HG03378 (cell line): ENCODE measurements around the gene G6PC2.
A peak's percentile ranks its signal among the peaks of the same experiment; 100 is the strongest.

Source experiments
- ATAC-seq: cut with Tn5 transposase; IDR thresholded peaks from one replicate; pipeline ENCODE4 v1.9.1; 2021; ENCODE audit warnings: mild to moderate bottlenecking, moderate library complexity; ENCODE audit not compliant: unreplicated experiment

G6PC2 gene

GRCh38 chr2:168945508-168945907 is 44.4 kb downstream of the G6PC2 start:
- ATAC-seq = no peak

GRCh38 chr2:168948621-168949212 is 47.6 kb downstream of the G6PC2 start:
- ATAC-seq = peak; percentile 61

DNA sequence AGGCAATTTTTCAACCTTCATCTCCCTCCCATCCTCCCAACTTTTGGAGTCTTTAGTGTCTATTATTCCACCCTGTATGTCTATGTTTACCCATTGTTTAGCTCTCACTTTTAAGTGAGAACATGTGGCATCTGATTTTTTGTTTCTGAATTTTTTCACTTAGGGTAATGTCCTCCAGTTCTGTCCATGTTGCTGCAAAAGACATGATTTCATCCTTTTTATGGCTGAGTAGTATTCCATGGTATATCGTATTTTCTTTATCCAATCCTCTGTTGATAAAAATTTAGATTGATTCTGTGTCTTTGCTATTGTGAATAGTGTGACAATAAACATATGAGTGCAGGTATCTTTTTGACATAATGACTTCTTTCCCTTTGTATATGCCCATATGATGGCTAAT is 48.2 kb downstream of the G6PC2 start:
- no peak for ATAC-seq

DNA sequence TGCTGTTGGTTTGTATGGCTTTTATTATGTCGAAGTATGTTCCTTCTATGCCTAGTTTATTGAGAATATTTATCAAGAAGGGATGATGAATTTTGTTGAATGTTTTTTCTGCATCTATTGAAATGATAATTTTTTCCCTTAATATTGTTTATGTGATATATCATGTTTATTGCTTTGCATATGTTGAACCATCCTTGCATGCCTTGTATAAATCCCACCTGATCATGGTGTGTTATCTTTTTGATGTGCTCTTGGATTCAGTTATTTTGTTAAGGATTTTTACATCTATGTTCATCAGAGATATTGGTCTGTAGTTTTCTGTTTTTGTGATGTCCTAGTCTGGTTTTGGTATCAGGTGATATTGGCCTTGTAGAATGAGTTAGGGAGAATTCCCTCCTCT is 50.8 kb downstream of the G6PC2 start:
- ATAC-seq = no peak

DNA sequence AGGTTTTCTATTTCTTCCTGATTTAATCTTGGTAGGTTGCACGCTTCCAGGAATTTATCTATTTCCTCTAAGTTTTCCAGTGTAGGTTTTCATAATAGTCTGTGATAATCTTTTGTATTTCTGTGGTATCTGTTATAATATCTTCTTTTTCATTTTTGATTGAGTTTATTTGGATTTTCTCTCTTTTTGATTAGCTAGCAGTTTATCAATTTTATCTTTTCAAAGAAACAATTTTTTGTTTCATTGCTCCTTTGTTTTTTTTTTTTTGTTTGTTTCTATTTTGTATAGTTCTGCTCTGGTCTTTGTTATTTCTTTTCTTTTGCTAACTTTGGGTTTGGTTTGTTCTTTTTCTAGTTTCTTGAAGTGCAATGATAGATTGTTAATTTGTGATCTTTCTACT is 51.3 kb downstream of the G6PC2 start:
- no peak for ATAC-seq

- ATAC-seq = no peak
These were observed 53.2 kb downstream of the G6PC2 start for GRCh38 chr2:168954256-168954655.

DNA sequence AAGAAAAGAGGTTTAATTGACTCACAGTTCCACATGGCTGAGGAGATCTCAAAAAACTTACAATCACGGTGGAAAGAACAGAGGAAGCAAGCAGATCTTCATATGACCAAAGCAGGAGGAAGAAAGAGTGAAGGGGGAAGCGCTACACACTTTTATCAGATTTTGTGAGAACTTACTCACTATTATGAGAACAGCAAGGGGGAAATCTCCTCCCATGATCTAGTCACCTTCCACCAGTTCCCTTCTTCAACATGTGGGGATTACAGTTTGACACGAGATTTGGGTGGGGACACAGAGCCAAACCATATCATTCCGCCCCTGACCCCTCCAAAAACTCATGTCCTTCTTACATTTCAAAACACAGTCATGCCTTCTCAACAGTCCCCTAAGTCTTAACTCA is 54.2 kb downstream of the G6PC2 start:
- ATAC-seq = no peak

DNA sequence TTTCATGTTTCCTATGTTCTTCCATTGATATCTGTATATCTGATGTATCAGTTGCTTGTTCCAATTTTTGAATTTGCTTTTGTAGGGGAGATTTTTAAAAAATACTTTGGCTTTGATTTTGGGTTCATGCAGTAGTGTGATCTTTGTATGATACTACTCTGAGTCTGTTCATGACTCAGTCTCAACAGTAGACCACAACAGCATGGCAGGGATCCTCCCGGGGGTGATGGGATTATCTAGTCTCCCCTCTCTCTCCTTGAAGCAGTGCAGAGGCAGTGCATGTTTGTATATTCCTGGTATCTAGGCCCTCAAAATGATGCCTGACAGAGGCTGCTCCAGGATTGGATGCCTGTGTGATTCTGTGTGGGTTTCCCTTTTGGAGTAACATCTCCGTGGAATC is 55.3 kb downstream of the G6PC2 start:
- ATAC-seq = no peak
